ENCODE results near the gene TNPO2.
A peak's percentile ranks its signal among the peaks of the same experiment; 100 is the strongest.

GRCh38 chr19:12723641-12724426 is at the start of gene TNPO2:
- TF ChIP-seq POLR2A (IDR thresholded peaks at IDR 0.05; ENCODE audit: low read depth, low read length) (peak; percentile 80), POLR2AphosphoS5 (IDR thresholded peaks at IDR 0.05; ENCODE audit: low read depth, low read length) (peak; percentile 83)

Data from GM12892 (cell line).